CD4-positive, alpha-beta memory T cell (primary cell): Measurements from ENCODE around the gene MAPK6. TPM values are rescaled to one million over a fixed set of nuclear protein-coding genes. Genes with fewer than 3 reads are reported as not detected.
A peak's percentile ranks its signal among the peaks of the same experiment; 100 is the strongest.

ENCODE experiments used
- CTCF ChIA-PET: fragments of 350-600 bp; sonication (Branson Sonifier 250); formaldehyde crosslinking; loops from one replicate; lab custom pipeline; 2021; ENCODE audit warnings: inconsistent platforms; ENCODE audit not compliant: partially characterized antibody; lab: Charles Lee
- POLR2A ChIA-PET: fragments of 350-600 bp; sonication (Branson Sonifier 250); formaldehyde crosslinking; loops from one replicate; lab custom pipeline; 2021; ENCODE audit not compliant: partially characterized antibody; lab: Charles Lee
- DNase-seq, 5 donors: peaks; one replicate each; pipeline versions ENCODE4 v3.0.0 to v3.0.0-alpha.2; 2020 to 2022; ENCODE audit warnings: mixed read lengths in 1 of 5
- H3K27ac ChIP-seq: one replicate; pipeline ENCODE4 v1.7.0; 2013; ENCODE audit warnings: low read depth, low read length
- H3K27me3 ChIP-seq: 2 replicates; pipeline ENCODE4 v1.7.0; 2013; ENCODE audit warnings: mild to moderate bottlenecking, low read length, moderate library complexity; ENCODE audit not compliant: insufficient read depth
- H3K36me3 ChIP-seq: 2 replicates; pipeline ENCODE4 v1.7.0; 2013; ENCODE audit warnings: mild to moderate bottlenecking, low read length, moderate library complexity; ENCODE audit not compliant: insufficient read depth
- H3K4me1 ChIP-seq: 2 replicates; pipeline ENCODE4 v1.7.0; 2013; ENCODE audit warnings: mild to moderate bottlenecking, low read length, moderate library complexity; ENCODE audit not compliant: insufficient read depth
- H3K4me3 ChIP-seq, 2 donors: one replicate each; pipeline ENCODE4 v1.7.0; 2013; ENCODE audit warnings: low read length in 2 of 2, mild to moderate bottlenecking in 1 of 2
- H3K9me3 ChIP-seq, 2 donors: one replicate each; pipeline ENCODE4 v1.7.0; 2013; ENCODE audit warnings: low read length in 2 of 2, control low read depth in 1 of 2; ENCODE audit not compliant: control insufficient read depth in 1 of 2
- H3K27ac Mint-ChIP-seq, 7 donors: one replicate each; pipeline ENCODE4 v1.8.0; 2020 to 2021; ENCODE audit warnings: mixed read lengths in 7 of 7, mild to moderate bottlenecking in 6 of 7, inconsistent platforms in 3 of 7, moderate library complexity in 3 of 7
- H3K27me3 Mint-ChIP-seq, 2 donors: one replicate each; pipeline ENCODE4 v1.8.0; 2020 to 2021; ENCODE audit warnings: mixed read lengths in 2 of 2
- H3K36me3 Mint-ChIP-seq, 2 donors: one replicate each; pipeline ENCODE4 v1.8.0; 2020 to 2021; ENCODE audit warnings: mixed read lengths in 2 of 2, inconsistent platforms in 1 of 2, mild to moderate bottlenecking in 1 of 2
- H3K4me1 Mint-ChIP-seq, 4 donors: one replicate each; pipeline ENCODE4 v1.8.0; 2020 to 2021; ENCODE audit warnings: mixed read lengths in 4 of 4, mild to moderate bottlenecking in 1 of 4
- H3K4me3 Mint-ChIP-seq, 8 donors: one replicate each; pipeline ENCODE4 v1.8.0; 2020 to 2021; ENCODE audit warnings: mixed read lengths in 8 of 8, mild to moderate bottlenecking in 7 of 8, moderate library complexity in 6 of 8, inconsistent platforms in 3 of 8
- H3K9me3 Mint-ChIP-seq, 8 donors: one replicate each; pipeline ENCODE4 v1.8.0; 2020 to 2021; ENCODE audit warnings: mixed read lengths in 8 of 8, mild to moderate bottlenecking in 5 of 8, inconsistent platforms in 3 of 8, moderate library complexity in 1 of 8
- intact Hi-C: fragments of 100-400 bp; cut with micrococcal nuclease; formaldehyde crosslinking; loops from one replicate; pipeline ENCODE4 v1.15.1; 2023
- polyA plus RNA-seq, 2 donors: library from polyadenylated mRNA; unstranded; fragments of 300-500 nt; fragmentation: Illumina TruSeq; gene quantifications; one replicate each; pipeline ENCODE4 v1.2.3, GENCODE V29; 2021
- total RNA-seq, 2 experiments: library from RNA; stranded (reverse); gene quantifications; one replicate each; pipeline ENCODE4 v1.2.3, GENCODE V29; 2021

MAPK6 gene
- total and polyA plus RNA-seq, 4 experiments from 2014 or later: 7.1 to 24.0 (median 13.1) TPM

GRCh38 chr15:52021892-52022540 is 3.0 kb downstream of the MAPK6 start:
- peaks cover 0 to 13% of the 10 kb centered on the region in 2 donors for H3K36me3 Mint-ChIP-seq
- Histone ChIP-seq H3K4me3 (no peak overlapping the region), H3K4me1 (peaks cover 43% of the 10 kb centered on the region), H3K27ac (no peak overlapping the region), H3K27me3 (no peaks in the 10 kb centered on the region), H3K36me3 (no peaks in the 10 kb centered on the region), H3K9me3 (no peaks in the 10 kb centered on the region)
- CTCF ChIA-PET: interaction anchor here (0.6 to 2.6 kb wide), 7 partner anchors 14 to 58 kb away, joined by 3 to 6 read pairs (median 4); no protein-coding TSS in a partner anchor
- peak overlapping the region in 5 of 8 donors; percentile 15 to 52 (median 33) for H3K4me3 Mint-ChIP-seq
- DNase-seq: no peak
- peak overlapping the region in 5 of 7 donors; percentile 50 to 85 (median 53) for H3K27ac Mint-ChIP-seq
- POLR2A ChIA-PET: interaction anchor here (4.3 to 6.1 kb wide), 2 partner anchors 23 to 50 kb away, joined by 35 to 87 read pairs; partner anchors contain the start of gene LEO1
- H3K27me3 Mint-ChIP-seq: no peaks in the 10 kb centered on the region
- peaks cover 31 to 57% (median 44%) of the 10 kb centered on the region in 4 donors for H3K4me1 Mint-ChIP-seq
- H3K9me3 Mint-ChIP-seq: no peaks in the 10 kb centered on the region
- intact Hi-C loops: loop anchor here (2.0 kb wide), 1 partner anchor 57 kb away; no protein-coding TSS in a partner anchor

GRCh38 chr15:52023169-52023922 is 4.3 kb downstream of the MAPK6 start:
- H3K4me3 ChIP-seq: no peak overlapping the region
- POLR2A ChIA-PET: interaction anchor here (6.1 kb wide), 1 partner anchor 22 kb away, joined by 87 read pairs; no protein-coding TSS in a partner anchor
- no peaks in the 10 kb centered on the region for H3K36me3 ChIP-seq
- peak overlapping the region in 5 of 7 donors; percentile 18 to 81 (median 48) for H3K27ac Mint-ChIP-seq
- intact Hi-C loops: no loop called here
- H3K4me3 Mint-ChIP-seq: peak overlapping the region in 4 of 8 donors; percentile 27 to 71 (median 68)
- peaks cover 43% of the 10 kb centered on the region for H3K4me1 ChIP-seq
- no peaks in the 10 kb centered on the region for H3K9me3 ChIP-seq
- H3K27me3 Mint-ChIP-seq: no peaks in the 10 kb centered on the region
- no peak for DNase-seq
- H3K4me1 Mint-ChIP-seq: peaks cover 34 to 55% (median 43%) of the 10 kb centered on the region in 4 donors
- no peak overlapping the region for H3K27ac ChIP-seq
- no peaks in the 10 kb centered on the region for H3K9me3 Mint-ChIP-seq
- peaks cover 2 to 16% of the 10 kb centered on the region in 2 donors for H3K36me3 Mint-ChIP-seq
- CTCF ChIA-PET: interaction anchor here (0.8 to 0.9 kb wide), 2 partner anchors 39 to 56 kb away, joined by 3 to 4 read pairs; no protein-coding TSS in a partner anchor
- H3K27me3 ChIP-seq: no peaks in the 10 kb centered on the region

- H3K36me3 Mint-ChIP-seq: peaks cover 21 to 29% of the 10 kb centered on the region in 2 donors
- no peak for DNase-seq
- CTCF ChIA-PET: interaction anchor here (1.5 kb wide), 1 partner anchor 17 kb away, joined by 6 read pairs; no protein-coding TSS in a partner anchor
- peaks cover 24 to 43% (median 27%) of the 10 kb centered on the region in 4 donors for H3K4me1 Mint-ChIP-seq
- no peaks in the 10 kb centered on the region for H3K27me3 Mint-ChIP-seq
- intact Hi-C loops: no loop called here
- H3K9me3 Mint-ChIP-seq: peaks cover 0 to 5% (median 0%) of the 10 kb centered on the region in 8 donors
- Histone ChIP-seq H3K9me3 (no peaks in the 10 kb centered on the region), H3K27ac (no peak overlapping the region), H3K4me3 (no peak overlapping the region), H3K4me1 (peaks cover 11% of the 10 kb centered on the region), H3K27me3 (no peaks in the 10 kb centered on the region), H3K36me3 (no peaks in the 10 kb centered on the region)
- peak overlapping the region in 2 of 7 donors; percentile 5 to 16 for H3K27ac Mint-ChIP-seq
- no peak overlapping the region for H3K4me3 Mint-ChIP-seq
- POLR2A ChIA-PET: interaction anchor here (0.5 to 1.7 kb wide), 3 partner anchors 10 to 21 kb away, joined by 3 to 6 read pairs (median 3); no protein-coding TSS in a partner anchor
These were observed 9.5 kb downstream of the MAPK6 start for GRCh38 chr15:52028431-52029093.

GRCh38 chr15:52030010-52030409 is 11.0 kb downstream of the MAPK6 start:
- no peak overlapping the region for H3K4me3 ChIP-seq
- H3K4me1 Mint-ChIP-seq: peaks cover 20 to 49% (median 29%) of the 10 kb centered on the region in 4 donors
- peaks cover 31 to 37% of the 10 kb centered on the region in 2 donors for H3K36me3 Mint-ChIP-seq
- H3K27me3 ChIP-seq: no peaks in the 10 kb centered on the region
- no peak overlapping the region for H3K4me3 Mint-ChIP-seq
- H3K9me3 ChIP-seq: no peaks in the 10 kb centered on the region
- H3K9me3 Mint-ChIP-seq: peaks cover 0 to 11% (median 7%) of the 10 kb centered on the region in 8 donors
- H3K27ac ChIP-seq: no peak overlapping the region
- no peaks in the 10 kb centered on the region for H3K36me3 ChIP-seq
- H3K27me3 Mint-ChIP-seq: no peaks in the 10 kb centered on the region
- intact Hi-C loops: no loop called here
- DNase-seq: no peak
- ChIA-PET CTCF (interaction anchor here (0.7 to 1.5 kb wide), 4 partner anchors 10 to 53 kb away, joined by 3 to 6 read pairs (median 5); no protein-coding TSS in a partner anchor), POLR2A (interaction anchor here (0.8 to 1.2 kb wide), 3 partner anchors 10 to 49 kb away, joined by 3 to 9 read pairs (median 6); no protein-coding TSS in a partner anchor)
- peaks cover 8% of the 10 kb centered on the region for H3K4me1 ChIP-seq
- H3K27ac Mint-ChIP-seq: peak overlapping the region in 3 of 7 donors; percentile 8 to 22 (median 13)

GRCh38 chr15:52031556-52031955 is 12.5 kb downstream of the MAPK6 start:
- intact Hi-C loops: no loop called here
- Mint-ChIP-seq H3K27ac (no peak overlapping the region), H3K9me3 (peaks cover 0 to 12% (median 7%) of the 10 kb centered on the region in 8 donors), H3K4me3 (no peak overlapping the region), H3K4me1 (peaks cover 20 to 41% (median 25%) of the 10 kb centered on the region in 4 donors), H3K36me3 (peaks cover 33 to 34% of the 10 kb centered on the region in 2 donors), H3K27me3 (no peaks in the 10 kb centered on the region)
- Histone ChIP-seq H3K27ac (no peak overlapping the region), H3K4me3 (no peak overlapping the region), H3K4me1 (peaks cover 11% of the 10 kb centered on the region), H3K9me3 (no peaks in the 10 kb centered on the region), H3K36me3 (no peaks in the 10 kb centered on the region), H3K27me3 (no peaks in the 10 kb centered on the region)
- ChIA-PET POLR2A (interaction anchor here (1.2 kb wide), 1 partner anchor 9 kb away, joined by 5 read pairs; no protein-coding TSS in a partner anchor), CTCF (no interaction called here)
- DNase-seq: no peak

GRCh38 chr15:52037889-52038505 is 19.0 kb downstream of the MAPK6 start:
- Mint-ChIP-seq H3K27me3 (no peaks in the 10 kb centered on the region), H3K9me3 (peaks cover 0 to 12% (median 7%) of the 10 kb centered on the region in 8 donors), H3K36me3 (peaks cover 20 to 23% of the 10 kb centered on the region in 2 donors), H3K4me1 (peaks cover 45 to 74% (median 51%) of the 10 kb centered on the region in 4 donors), H3K4me3 (no peak overlapping the region), H3K27ac (peak overlapping the region in 5 of 7 donors; percentile 15 to 58 (median 41))
- H3K4me1 ChIP-seq: peaks cover 40% of the 10 kb centered on the region
- intact Hi-C loops: no loop called here
- ChIA-PET POLR2A (interaction anchor here (1.1 kb wide), 2 partner anchors 8 to 9 kb away, joined by 3 read pairs; no protein-coding TSS in a partner anchor), CTCF (interaction anchor here (1.0 to 1.7 kb wide), 4 partner anchors 7 to 41 kb away, joined by 4 to 9 read pairs (median 4); no protein-coding TSS in a partner anchor)
- H3K36me3 ChIP-seq: no peaks in the 10 kb centered on the region
- no peaks in the 10 kb centered on the region for H3K27me3 ChIP-seq
- H3K4me3 ChIP-seq: no peak overlapping the region
- no peak for DNase-seq
- no peaks in the 10 kb centered on the region for H3K9me3 ChIP-seq
- H3K27ac ChIP-seq: no peak overlapping the region
